HCT116 (cell line): ENCODE data around the gene MAPKAPK5.

Experiments used
- CTCF ChIP-seq, 3 experiments: fragments of 200-600 bp in 1 of 3; sonication (generic) in 1 of 3; IDR thresholded peaks in 2 of 3; conservative IDR thresholded peaks in 1 of 3; 2 replicates each; pipeline ENCODE4 v1.5.1; 2012 to 2017; ENCODE audit warnings: low read depth in 2 of 3, low read length in 2 of 3, antibody characterized with exemption in 1 of 3, borderline replicate concordance in 1 of 3, control low read depth in 1 of 3, mild to moderate bottlenecking in 1 of 3, mixed read lengths in 1 of 3, mixed run types in 1 of 3, moderate library complexity in 1 of 3; ENCODE audit not compliant: insufficient read depth in 1 of 3
- ELF1 ChIP-seq: IDR thresholded peaks from 2 replicates; pipeline ENCODE4 v1.6.1; 2012; ENCODE audit warnings: low read depth, borderline replicate concordance
- EZH2 ChIP-seq: fragments of 200-600 bp; sonication (generic); IDR thresholded peaks from 2 replicates; pipeline ENCODE4 v1.6.1; 2017; ENCODE audit warnings: antibody characterized with exemption, mixed run types
- JUND ChIP-seq: IDR thresholded peaks from 2 replicates; pipeline ENCODE4 v1.6.1; 2012
- POLR2A ChIP-seq: IDR thresholded peaks from 2 replicates; pipeline ENCODE4 v1.7.0; 2011; ENCODE audit warnings: borderline replicate concordance; ENCODE audit not compliant: insufficient read depth, insufficient read length; ENCODE audit errors: extremely low read depth
- POLR2AphosphoS5 ChIP-seq: IDR thresholded peaks from 2 replicates; pipeline ENCODE4 v1.6.1; 2011; ENCODE audit warnings: mild to moderate bottlenecking, low read depth, low read length, moderate library complexity
- RAD21 ChIP-seq: IDR thresholded peaks from 2 replicates; pipeline ENCODE4 v1.6.1; 2012; ENCODE audit warnings: low read depth, mild to moderate bottlenecking
- REST ChIP-seq: IDR thresholded peaks from 2 replicates; pipeline ENCODE4 v1.6.1; 2012; ENCODE audit warnings: low read depth
- SP1 ChIP-seq: IDR thresholded peaks from 2 replicates; pipeline ENCODE4 v1.6.1; 2012; ENCODE audit warnings: low read depth
- TCF7L2 ChIP-seq: IDR thresholded peaks from 2 replicates; pipeline ENCODE4 v1.7.0; 2011; ENCODE audit warnings: borderline replicate concordance, inconsistent platforms; ENCODE audit not compliant: insufficient read depth, insufficient read length; ENCODE audit errors: extremely low read depth
- YY1 ChIP-seq: IDR thresholded peaks from 2 replicates; pipeline ENCODE4 v1.6.1; 2011; ENCODE audit warnings: low read length, low read depth, moderate library complexity, mild to moderate bottlenecking; ENCODE audit not compliant: insufficient replicate concordance; ENCODE audit errors: extremely low read depth
- ZNF274 ChIP-seq: fragments of 200-500 bp; sonication (Bioruptor generic); IDR thresholded peaks from 2 replicates; pipeline ENCODE4 v1.6.1; 2014; ENCODE audit warnings: mild to moderate bottlenecking, low read depth, low read length, inconsistent platforms

GRCh38 chr12:111826992-111827391, 15.0 kb upstream of the MAPKAPK5 start:
- no peak for TF ChIP-seq CTCF (IDR thresholded peaks at IDR 0.05 in 2 of 3, conservative IDR thresholded peaks at IDR 0.05 in 1 of 3; ENCODE audit: borderline replicate concordance in 1 of 3, insufficient read depth in 1 of 3, low read depth in 2 of 3, low read length in 2 of 3)
- no peak for TF ChIP-seq POLR2A
- no peak for TF ChIP-seq TCF7L2
- no peak for TF ChIP-seq JUND
- TF ChIP-seq RAD21, result no peak
- no peak for TF ChIP-seq POLR2AphosphoS5
- TF ChIP-seq YY1, result no peak
- no peak for TF ChIP-seq REST
- TF ChIP-seq SP1, result no peak
- no peak for TF ChIP-seq ZNF274
- no peak for TF ChIP-seq EZH2
- TF ChIP-seq ELF1, result no peak
